HG03565 (cell line): ENCODE data around the gene MYBBP1A.

Source experiments
- ATAC-seq: cut with Tn5 transposase; IDR thresholded peaks from one replicate; pipeline ENCODE4 v1.9.1; 2021; ENCODE audit warnings: mild to moderate bottlenecking, moderate library complexity; ENCODE audit not compliant: unreplicated experiment

MYBBP1A gene

DNA sequence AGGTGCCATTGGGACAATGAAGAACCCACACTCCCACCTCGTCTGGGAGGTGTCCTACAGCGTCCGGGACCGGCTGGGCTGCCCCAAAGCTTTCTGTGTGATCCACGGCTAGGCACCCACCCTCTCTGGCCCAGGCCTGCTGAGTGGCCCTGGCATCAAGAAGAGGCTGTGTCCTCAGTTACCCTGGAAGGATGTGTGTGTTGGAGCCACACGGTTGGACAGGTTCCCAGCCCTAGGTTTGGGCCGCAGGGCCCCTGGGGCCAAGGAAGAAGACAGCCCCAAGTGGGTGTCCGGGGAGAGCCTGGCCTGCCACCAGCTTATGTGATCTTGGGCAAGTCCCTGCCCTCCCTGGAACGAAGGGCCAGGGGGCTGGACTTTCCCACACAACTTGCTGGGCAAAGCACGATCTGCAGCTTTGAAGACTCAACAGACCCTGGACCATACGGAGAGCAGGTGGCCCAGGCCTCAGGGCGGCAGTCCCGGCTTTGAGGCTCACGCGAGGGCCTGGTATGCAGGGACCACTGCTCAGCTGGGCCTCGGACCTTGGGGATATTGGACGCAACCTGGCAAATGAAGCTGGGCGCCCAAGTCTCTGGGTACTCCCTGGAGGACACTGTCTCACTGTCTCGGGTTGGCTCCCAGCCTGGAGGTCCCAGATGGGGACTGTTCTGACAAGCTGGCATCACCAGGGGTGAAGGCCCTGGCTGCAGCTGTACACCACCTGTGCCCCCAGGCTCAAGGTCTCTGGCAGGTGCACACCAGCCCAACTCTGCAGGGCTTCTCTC, 17.5 kb downstream of the MYBBP1A start:
- ATAC-seq: no peak

DNA sequence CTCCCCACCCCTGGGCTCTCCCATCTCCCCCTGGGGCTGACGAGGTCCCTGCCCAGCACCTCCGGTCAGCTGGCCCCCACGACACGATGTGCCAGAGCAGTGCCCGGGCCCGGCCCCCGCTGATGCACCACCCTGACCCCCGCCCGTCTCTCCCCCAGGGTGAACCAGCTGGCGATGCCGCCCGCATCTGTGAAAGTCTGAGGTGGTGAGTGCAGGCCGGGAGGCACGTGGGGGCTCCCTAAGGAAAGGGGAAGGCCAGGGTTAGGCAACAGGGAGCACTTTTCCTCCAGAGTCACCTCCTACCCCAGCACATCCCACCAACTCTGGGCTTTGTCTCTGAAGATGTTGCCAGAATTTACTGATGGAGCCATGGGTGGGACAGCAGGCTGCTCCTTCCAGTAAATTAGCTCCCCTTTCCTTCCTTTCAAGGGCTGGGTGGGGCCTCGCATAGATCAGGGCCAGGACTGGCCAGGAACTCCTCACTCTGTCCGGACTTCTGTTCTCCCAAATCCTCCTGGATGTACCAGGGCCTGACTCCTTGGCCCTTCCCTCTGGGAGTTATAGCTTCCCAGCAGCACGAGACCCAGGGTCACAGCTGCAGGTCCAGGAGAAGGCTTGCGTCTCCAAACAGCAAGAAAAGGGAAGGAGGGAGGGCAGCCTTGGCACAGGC, 18.3 kb downstream of the MYBBP1A start:
- no peak for ATAC-seq

DNA sequence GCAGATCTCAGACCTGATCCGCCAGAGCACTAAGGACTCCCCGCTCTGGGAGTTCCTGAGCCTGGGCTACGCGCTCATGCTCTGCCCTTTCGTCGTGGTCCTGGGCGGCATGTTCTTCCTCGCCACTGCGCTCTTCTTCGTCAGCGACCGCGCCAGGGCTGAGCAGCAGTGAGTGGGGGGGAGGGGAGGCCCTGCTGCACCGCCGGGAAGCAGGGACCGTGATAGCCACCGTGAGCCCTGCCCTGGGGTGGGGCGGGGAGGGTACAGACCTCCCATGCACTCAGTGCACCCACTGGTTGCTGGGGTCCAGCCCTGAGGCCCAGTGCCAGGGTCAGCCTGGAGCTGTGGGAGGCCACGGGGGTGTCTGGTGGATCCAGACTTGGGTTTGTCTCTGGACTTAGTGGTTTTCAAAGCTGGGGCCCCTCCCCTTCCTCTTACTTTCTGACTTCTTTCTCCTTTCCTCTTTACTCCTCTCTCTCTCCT, 18.9 kb downstream of the MYBBP1A start:
- no peak for ATAC-seq

- no peak for ATAC-seq
Observed at GRCh38 chr17:4535667-4536258, 19.4 kb downstream of the MYBBP1A start.

GRCh38 chr17:4534928-4535666, 20.1 kb downstream of the MYBBP1A start:
- no peak for ATAC-seq

DNA sequence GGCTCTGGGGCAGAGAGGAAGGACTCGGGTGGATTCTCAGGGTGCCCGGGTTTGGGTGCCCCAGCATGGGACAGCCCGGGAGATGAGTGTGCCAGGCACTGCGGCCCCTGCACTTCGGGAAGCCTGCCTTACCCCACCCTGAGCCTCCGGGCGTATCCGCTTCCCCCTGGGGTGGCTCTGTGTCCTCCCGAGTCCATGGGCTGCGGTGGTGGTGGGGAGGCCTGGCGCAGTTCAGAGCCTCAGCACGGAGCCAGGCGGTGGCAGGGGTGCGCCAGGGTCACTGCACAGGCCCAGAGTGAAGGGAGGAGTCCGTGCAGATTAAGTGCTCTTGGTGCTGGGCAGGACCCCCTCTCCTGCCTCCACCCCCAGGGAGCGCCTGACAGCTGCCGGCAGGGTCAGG, 20.7 kb downstream of the MYBBP1A start:
- ATAC-seq: no peak

GRCh38 chr17:4533523-4534504, 21.4 kb downstream of the MYBBP1A start:
- no peak for ATAC-seq

- no peak for ATAC-seq
Observed at GRCh38 chr17:4532860-4533522, 22.2 kb downstream of the MYBBP1A start.

DNA sequence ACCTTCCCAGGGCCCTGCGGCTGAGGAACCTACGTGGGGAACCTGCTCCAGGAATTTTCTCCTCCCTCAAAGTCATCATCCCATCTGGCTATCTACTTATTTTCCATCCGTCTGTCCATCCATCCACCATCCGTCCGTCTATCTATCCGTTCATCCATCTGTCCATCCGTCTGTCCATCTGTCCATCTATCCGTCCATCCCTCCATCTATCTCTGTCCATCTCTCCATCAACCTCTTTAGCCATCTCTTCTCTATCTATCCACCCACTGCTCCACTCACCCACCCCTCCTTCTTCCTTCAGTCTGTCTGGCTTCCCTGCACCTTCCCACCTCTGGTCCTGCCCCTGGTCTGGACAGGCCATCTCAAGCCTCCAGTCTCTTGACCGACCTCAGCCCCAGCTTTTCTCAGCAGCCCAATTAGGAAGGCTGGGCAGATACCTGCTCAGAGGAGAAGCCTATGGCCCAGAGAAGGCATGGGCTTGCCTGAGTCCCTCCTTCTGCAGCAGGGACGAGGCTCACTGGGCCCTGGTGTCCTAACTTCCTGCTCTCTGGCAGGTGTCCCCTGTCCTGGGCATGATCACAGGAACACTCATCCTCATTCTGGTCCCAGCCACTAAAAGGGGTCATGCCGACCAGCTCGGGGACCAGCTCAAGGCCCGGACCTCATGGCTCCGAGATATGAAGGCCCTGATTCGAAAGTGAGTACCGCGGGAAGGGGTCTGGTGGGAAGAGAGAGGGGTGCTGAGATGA, 23.0 kb downstream of the MYBBP1A start:
- ATAC-seq: no peak

DNA sequence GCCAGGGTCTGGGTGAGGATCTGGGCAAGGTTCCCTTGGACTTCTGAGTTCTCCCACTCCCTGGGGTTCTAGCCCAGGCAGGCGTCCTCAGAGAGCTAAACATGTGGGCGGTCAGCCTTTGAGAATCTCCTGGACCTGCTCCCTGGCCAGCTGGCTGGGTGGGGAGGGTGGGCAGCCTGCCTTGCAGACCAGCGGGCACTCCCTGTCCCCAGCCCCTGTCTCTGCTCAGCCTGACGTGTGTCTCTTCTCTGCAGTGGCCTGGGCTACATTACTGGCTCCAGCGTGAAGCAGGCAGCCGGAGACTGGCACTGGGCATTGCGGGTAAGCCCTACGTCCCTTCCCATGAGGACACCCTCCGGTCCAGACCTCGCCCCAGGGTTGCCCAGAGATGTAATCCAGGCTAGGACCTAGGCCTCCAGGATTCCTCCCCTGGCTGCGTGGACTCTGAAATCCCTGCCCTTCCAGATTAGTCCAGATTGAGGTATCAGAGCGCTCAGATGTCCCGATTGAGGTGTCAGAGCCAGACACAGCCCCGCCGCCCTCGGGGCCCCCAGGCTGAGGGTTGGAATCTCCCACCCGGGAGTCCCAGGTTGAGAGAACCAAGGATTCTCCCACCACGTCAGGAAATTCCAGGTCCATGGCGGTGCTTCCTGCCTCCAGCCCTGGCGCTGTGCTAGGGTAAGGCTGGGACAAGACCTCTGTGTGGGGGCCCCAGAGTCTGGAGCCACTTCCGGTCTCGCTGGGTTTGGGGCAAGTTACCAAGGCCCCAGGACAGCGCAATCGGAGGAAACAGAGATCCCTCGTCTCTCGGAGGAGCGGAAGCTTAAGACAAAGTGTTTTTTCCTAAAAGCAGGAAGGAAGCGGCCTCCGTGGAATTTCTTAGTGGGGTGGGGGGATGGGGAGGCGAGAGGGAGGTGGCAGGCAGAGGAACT, 24.1 kb downstream of the MYBBP1A start:
- ATAC-seq: no peak

- no peak for ATAC-seq
Observed at GRCh38 chr17:4529533-4530152, 25.5 kb downstream of the MYBBP1A start.

- no peak for ATAC-seq
Observed at GRCh38 chr17:4527566-4528125, 27.5 kb downstream of the MYBBP1A start.

DNA sequence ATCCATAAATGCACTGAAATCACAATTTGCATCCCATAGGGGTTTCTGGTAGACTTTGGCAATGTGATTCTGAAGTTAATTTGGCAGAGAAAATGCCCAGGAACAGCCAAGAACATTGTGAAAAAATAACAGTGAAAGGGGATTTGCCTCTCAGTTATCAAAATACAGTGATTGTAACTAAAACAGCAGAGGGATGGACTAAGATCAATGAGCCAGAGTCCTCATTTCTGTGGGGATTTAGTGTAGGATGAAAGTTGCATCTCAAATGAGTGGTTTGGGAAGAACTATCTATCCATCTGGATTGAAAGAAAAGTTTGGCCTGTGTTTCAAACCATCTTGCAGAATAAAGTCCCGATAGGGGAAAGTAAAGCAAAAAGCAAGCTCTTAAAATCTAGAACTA, 28.1 kb downstream of the MYBBP1A start:
- ATAC-seq: no peak

- ATAC-seq: no peak
Observed at GRCh38 chr17:4525691-4526397, 29.3 kb downstream of the MYBBP1A start.

DNA sequence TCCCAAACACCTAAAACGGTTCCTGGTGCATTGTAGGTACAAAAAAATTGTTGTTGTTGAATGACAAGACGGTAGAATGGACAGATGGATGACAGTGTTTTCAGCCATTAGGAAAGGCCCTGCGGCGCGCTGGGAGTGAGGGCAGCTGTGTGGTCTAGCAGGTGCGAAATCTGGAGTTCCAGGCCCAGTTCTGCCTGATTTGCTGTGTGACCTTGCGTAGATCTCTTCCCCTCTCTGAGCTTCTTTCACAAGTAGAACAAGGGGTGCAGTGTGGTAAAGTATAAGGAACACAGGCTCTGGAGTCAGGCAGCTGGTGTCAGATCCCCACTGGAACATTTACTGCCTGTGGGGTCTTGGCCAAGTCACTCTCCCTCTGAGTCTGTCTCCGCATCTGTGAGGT, 31.2 kb downstream of the MYBBP1A start:
- no peak for ATAC-seq

GRCh38 chr17:4522661-4523060, 32.5 kb downstream of the MYBBP1A start:
- no peak for ATAC-seq
